Stomach smooth muscle (tissue), 2 donors: Measurements from ENCODE around the gene HERC6.
"Not testable (repeated sequence)": the region's sequence is repeated elsewhere in the genome, so short reads cannot be mapped to it uniquely, and the experiment has no call there.

Experiments used
- H3K27ac ChIP-seq: one replicate; pipeline ENCODE4 v1.7.0; 2013; ENCODE audit warnings: mild to moderate bottlenecking, low read length, inconsistent platforms
- H3K27me3 ChIP-seq, 2 donors: one replicate each; pipeline ENCODE4 v1.7.0; 2013; ENCODE audit warnings: low read length in 2 of 2; ENCODE audit not compliant: insufficient read depth in 2 of 2, control insufficient read depth in 1 of 2
- H3K36me3 ChIP-seq, 2 donors: one replicate each; pipeline ENCODE4 v1.7.0; 2013; ENCODE audit warnings: low read length in 2 of 2; ENCODE audit not compliant: control insufficient read depth in 2 of 2, insufficient read depth in 2 of 2
- H3K4me1 ChIP-seq: one replicate; pipeline ENCODE4 v1.7.0; 2013; ENCODE audit warnings: low read length; ENCODE audit not compliant: control insufficient read depth, insufficient read depth
- H3K4me3 ChIP-seq, 2 donors: one replicate each; pipeline ENCODE4 v1.7.0; 2013; ENCODE audit warnings: low read length in 2 of 2
- H3K9ac ChIP-seq, 2 donors: one replicate each; pipeline ENCODE4 v1.7.0; 2013; ENCODE audit warnings: low read length in 2 of 2, mild to moderate bottlenecking in 1 of 2
- H3K9me3 ChIP-seq, 2 donors: one replicate each; pipeline ENCODE4 v1.7.0; 2013; ENCODE audit warnings: low read length in 2 of 2; ENCODE audit not compliant: control insufficient read depth in 2 of 2
- donor health status: healthy.
- donor health status: Pancreatic carcinoma.

Gene HERC6

GRCh38 chr4:88378691-88379559 lies at the start of gene HERC6:
HERC6 (plus strand) TSS chr4:88378852; CDS start chr4:88378922, 70 bp downstream.
- Histone ChIP-seq H3K36me3 (no peaks in the 10 kb centered on the region), H3K4me1 (no peaks in the 10 kb centered on the region), H3K27me3 (no peaks in the 10 kb centered on the region), H3K27ac (peak within 1 kb of the TSS; percentile 77), H3K4me3 (peak within 1 kb of the TSS; percentile 60 to 88), H3K9ac (peak within 1 kb of the TSS; percentile 66 to 82), H3K9me3 (no peaks in the 10 kb centered on the region)

GRCh38 chr4:88333741-88334405 lies 44.8 kb upstream of the HERC6 start:
- H3K9me3 ChIP-seq = no peaks in the 10 kb centered on the region
- no peaks in the 10 kb centered on the region for H3K36me3 ChIP-seq
- H3K27ac ChIP-seq = no peak overlapping the region
- no peak overlapping the region for H3K9ac ChIP-seq
- peaks cover 3% of the 10 kb centered on the region for H3K4me1 ChIP-seq
- H3K4me3 ChIP-seq = no peak overlapping the region
- no peaks in the 10 kb centered on the region for H3K27me3 ChIP-seq

DNA sequence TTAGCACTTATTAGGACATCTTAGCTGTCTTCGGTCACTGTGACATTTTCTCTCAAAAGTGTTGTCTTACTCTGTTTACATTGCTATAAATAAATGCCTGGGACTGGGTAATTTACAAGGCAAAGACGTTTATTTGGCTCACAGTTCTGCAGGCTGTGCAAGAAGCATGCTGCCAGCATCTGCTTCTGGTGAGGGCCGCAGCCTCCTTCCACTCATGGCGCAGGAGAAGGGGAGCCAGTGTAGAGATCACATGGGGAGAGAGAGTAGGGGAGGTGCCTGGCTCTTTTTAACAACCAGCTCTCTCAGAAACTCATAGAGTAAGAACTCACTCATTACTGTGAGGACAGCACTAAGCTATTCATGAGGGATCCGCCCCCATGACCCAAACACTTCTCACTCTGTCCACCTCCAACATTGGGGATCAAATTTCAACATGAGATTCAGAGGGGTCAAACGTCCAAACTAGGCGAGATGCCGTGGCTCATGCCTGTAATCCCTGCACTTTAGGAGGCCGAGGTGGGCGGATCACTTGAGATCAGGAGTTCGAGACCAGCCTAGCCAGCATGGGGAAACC lies 43.5 kb upstream of the HERC6 start:
- Histone ChIP-seq H3K4me3 (no peak overlapping the region), H3K4me1 (peaks cover 6% of the 10 kb centered on the region), H3K27ac (no peak overlapping the region), H3K9ac (no peak overlapping the region), H3K36me3 (no peaks in the 10 kb centered on the region), H3K27me3 (no peaks in the 10 kb centered on the region), H3K9me3 (no peaks in the 10 kb centered on the region)

DNA sequence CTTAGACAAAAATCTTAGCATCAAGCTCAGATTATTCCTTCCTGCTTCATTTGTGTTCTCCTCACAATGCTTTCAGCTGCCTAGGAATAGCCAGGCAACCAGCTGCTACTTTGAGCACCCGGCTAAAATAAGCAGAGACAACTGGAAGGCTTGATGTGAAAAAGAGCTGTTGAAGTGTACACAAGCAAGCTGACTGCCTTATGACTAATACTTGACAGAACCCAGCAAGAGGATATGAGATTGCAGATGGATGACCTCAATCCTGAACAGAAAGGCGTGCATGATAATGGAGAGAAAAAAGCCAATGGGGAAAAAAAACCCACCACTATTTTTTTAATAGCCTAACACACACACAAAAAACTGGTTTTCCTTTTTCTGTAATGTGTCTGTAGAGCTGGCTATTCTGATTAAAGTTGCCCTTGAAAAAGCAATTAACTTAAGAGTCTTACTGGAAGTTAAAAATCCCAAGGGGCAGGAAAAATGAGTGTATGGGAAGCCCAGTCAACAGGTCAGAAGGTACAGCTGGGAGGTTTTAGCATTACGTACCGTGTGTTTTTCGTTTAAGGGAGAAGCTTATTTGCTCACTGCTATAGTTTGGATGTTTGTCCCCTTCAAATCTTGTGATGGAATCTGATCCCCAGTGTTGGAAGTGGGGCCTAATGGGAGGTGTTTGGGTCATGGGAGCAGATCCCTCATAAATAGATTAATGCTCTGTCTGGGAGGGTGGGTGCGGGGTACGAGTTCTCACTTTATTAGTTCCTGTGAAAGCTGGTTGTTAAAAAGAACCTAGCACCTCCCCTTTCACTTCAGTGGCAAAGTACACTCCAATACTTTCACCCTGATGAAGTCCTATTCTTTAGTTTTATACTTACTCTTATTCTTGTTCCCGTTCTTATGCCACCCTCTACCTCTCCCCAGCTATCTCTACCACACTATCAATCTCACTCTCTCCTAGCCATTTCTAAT lies 37.1 kb upstream of the HERC6 start:
- H3K27ac ChIP-seq = peak overlapping the region; percentile 75

GRCh38 chr4:88346902-88347301 lies 31.8 kb upstream of the HERC6 start:
- H3K4me1 ChIP-seq, H3K9ac ChIP-seq, H3K9me3 ChIP-seq, H3K27ac ChIP-seq, H3K36me3 ChIP-seq, H3K4me3 ChIP-seq, H3K27me3 ChIP-seq: not testable (repeated sequence)

More for the DNA sequence above, 37.1 kb upstream of the HERC6 start:
- Histone ChIP-seq H3K27me3 (no peaks in the 10 kb centered on the region), H3K9me3 (no peaks in the 10 kb centered on the region), H3K36me3 (no peaks in the 10 kb centered on the region), H3K9ac (no peak overlapping the region), H3K4me1 (peaks cover 20% of the 10 kb centered on the region), H3K4me3 (peak overlapping the region in 1 of 2 donors; percentile 30)

DNA sequence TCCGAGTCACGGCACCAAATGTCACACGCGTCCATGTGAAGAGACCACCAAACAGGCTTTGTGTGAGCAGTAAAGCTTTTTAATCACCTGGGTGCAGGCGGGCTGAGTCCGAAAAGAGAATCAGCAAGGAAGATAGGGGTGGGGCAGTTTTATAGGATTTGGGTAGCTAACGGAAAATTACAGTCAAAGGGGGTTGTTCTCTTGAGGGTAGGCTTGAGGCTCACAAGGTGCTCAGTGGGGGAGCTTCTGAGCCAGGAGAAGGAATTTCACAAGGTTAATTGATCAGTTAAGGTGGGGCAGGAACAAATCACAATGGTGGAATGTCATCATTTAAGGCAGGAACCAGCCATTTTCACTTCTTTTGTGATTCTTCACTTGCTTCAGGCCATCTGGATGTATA lies 29.9 kb upstream of the HERC6 start:
- not testable (repeated sequence) for H3K4me3 ChIP-seq, H3K9me3 ChIP-seq, H3K36me3 ChIP-seq, H3K27ac ChIP-seq, H3K27me3 ChIP-seq, H3K4me1 ChIP-seq, H3K9ac ChIP-seq

DNA sequence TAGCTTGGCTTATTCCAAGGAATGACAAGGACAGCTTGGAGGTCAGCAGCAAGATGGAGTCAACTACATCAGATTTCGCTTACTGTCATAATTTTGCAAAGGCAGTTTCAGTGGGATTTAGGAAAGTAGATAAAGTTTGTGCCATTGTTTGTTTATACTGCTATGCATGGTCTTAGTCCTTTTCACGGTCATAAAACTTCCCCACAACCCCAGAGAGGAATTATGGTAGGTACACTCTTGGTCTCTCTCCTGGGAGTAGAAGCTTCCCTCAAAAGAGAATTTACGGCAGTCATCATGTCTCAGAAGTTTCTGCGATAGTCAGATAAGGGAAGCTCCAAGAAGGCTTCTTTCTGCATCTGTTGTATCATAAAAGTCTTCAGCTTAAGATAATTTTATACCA lies 27.9 kb upstream of the HERC6 start:
- H3K27ac ChIP-seq = no peak overlapping the region
- no peaks in the 10 kb centered on the region for H3K9me3 ChIP-seq
- H3K9ac ChIP-seq = no peak overlapping the region
- no peak overlapping the region for H3K4me3 ChIP-seq
- H3K36me3 ChIP-seq = no peaks in the 10 kb centered on the region
- no peaks in the 10 kb centered on the region for H3K27me3 ChIP-seq
- H3K4me1 ChIP-seq = no peaks in the 10 kb centered on the region

DNA sequence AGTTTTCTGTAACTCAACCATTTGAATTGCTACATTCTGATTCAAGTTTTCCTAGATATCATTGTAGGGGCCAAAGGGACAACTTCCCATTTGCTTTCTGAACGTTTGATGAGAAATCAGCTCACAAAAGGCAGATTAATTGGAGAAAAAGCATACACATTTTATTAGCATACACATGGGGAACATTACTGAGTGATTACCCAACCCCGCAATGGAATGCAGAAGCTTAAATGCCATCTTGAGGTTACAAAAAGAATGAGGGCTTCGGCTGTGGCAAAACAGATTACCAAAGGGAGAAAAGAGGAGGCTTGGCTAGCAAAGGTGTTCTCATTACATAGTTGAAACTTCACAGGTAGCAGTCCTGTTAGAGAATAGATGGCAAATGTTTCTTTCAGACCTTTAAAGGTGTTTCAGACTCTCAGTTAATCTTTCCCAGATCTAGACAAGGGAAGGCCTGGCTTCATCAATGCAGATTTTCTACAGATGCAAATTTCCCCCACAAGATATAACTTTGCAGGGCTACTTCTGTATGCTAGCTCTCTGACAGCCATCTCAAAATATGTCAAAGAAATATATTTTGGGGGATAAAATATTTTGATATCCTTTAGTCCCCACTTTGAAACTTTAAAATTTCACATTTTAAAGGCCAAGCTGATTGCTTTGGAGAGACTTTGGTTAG lies 26.5 kb upstream of the HERC6 start:
- H3K27me3 ChIP-seq = no peaks in the 10 kb centered on the region
- H3K36me3 ChIP-seq = no peaks in the 10 kb centered on the region
- H3K9ac ChIP-seq = no peak overlapping the region
- H3K27ac ChIP-seq = no peak overlapping the region
- no peaks in the 10 kb centered on the region for H3K4me1 ChIP-seq
- no peak overlapping the region for H3K4me3 ChIP-seq
- no peaks in the 10 kb centered on the region for H3K9me3 ChIP-seq

GRCh38 chr4:88353324-88353723 lies 25.3 kb upstream of the HERC6 start:
- Histone ChIP-seq H3K9ac (no peak overlapping the region), H3K27ac (no peak overlapping the region), H3K27me3 (no peaks in the 10 kb centered on the region), H3K9me3 (no peaks in the 10 kb centered on the region), H3K36me3 (no peaks in the 10 kb centered on the region), H3K4me1 (no peaks in the 10 kb centered on the region), H3K4me3 (no peak overlapping the region)

DNA sequence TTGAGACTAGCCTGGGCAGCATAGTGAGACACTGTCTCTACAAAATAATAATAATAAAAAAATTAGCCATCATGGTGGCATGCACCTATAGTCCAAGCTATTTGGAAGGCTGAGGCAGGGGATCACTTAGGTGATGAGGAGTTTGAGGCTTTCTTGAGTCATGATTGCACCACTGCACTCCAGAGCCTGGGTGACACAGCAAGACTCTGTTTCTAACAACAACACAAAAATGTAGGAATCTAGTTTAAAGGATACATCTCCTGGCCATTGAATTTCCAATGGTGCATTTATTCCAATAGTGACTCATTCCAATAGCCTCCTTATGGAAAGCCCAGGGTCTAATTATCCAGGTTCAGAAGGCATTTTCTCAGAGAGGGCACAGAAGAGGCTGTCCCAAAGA lies 21.9 kb upstream of the HERC6 start:
- Histone ChIP-seq H3K4me3 (no peak overlapping the region), H3K27me3 (no peaks in the 10 kb centered on the region), H3K4me1 (no peaks in the 10 kb centered on the region), H3K27ac (no peak overlapping the region), H3K9ac (no peak overlapping the region), H3K36me3 (no peaks in the 10 kb centered on the region), H3K9me3 (no peaks in the 10 kb centered on the region)
